ENCODE results near the gene IDE. TPM values are rescaled to one million over a fixed set of nuclear protein-coding genes. Genes with fewer than 3 reads are reported as not detected.

Gene IDE
- total and polyA plus RNA-seq, 2 of the 4 experiments (the other 2 are of a cell fraction), result 9.3 to 27.4 TPM

DNA sequence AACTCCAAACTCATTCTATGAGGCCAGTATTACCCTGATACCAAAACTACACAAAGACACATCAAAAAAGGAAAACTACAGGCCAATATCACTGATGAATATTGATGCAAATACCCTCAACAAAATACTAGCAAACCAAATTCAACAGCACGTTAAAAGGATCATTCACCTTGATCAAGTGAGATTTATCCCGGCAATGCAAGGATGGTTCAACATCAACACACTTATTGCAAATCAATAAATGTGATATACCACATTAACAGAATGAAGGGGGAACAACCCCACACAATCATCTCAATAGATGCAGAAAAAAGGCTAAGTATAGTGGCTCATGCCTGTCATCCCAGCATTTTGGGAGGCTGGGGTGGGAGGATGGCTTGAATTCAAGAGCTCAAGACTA, 19.9 kb downstream of the IDE start:
- no peak overlapping the region for H3K18ac ChIP-seq (ENCODE audit: low read depth, low read length)
- TF ChIP-seq, protein P1, sequence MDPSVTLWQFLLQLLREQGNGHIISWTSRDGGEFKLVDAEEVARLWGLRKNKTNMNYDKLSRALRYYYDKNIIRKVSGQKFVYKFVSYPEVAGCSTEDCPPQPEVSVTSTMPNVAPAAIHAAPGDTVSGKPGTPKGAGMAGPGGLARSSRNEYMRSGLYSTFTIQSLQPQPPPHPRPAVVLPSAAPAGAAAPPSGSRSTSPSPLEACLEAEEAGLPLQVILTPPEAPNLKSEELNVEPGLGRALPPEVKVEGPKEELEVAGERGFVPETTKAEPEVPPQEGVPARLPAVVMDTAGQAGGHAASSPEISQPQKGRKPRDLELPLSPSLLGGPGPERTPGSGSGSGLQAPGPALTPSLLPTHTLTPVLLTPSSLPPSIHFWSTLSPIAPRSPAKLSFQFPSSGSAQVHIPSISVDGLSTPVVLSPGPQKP (IDR thresholded peaks at IDR 0.05; ENCODE audit: borderline replicate concordance, low read depth, low read length), result no peak
- TF ChIP-seq CEBPB (IDR thresholded peaks at IDR 0.05; ENCODE audit: low read depth, low read length) (no peak), POLR2A (IDR thresholded peaks at IDR 0.05; ENCODE audit: low read depth, low read length) (no peak), CHD1 (IDR thresholded peaks at IDR 0.05; ENCODE audit: low read depth, low read length) (no peak)
- TF ChIP-seq, protein P2, sequence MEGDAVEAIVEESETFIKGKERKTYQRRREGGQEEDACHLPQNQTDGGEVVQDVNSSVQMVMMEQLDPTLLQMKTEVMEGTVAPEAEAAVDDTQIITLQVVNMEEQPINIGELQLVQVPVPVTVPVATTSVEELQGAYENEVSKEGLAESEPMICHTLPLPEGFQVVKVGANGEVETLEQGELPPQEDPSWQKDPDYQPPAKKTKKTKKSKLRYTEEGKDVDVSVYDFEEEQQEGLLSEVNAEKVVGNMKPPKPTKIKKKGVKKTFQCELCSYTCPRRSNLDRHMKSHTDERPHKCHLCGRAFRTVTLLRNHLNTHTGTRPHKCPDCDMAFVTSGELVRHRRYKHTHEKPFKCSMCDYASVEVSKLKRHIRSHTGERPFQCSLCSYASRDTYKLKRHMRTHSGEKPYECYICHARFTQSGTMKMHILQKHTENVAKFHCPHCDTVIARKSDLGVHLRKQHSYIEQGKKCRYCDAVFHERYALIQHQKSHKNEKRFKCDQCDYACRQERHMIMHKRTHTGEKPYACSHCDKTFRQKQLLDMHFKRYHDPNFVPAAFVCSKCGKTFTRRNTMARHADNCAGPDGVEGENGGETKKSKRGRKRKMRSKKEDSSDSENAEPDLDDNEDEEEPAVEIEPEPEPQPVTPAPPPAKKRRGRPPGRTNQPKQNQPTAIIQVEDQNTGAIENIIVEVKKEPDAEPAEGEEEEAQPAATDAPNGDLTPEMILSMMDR (conservative IDR thresholded peaks at IDR 0.05; ENCODE audit: low read depth, low read length), result no peak
- no peak overlapping the region for H3K27ac ChIP-seq (ENCODE audit: insufficient read depth, low read length)
- H3K56ac ChIP-seq (ENCODE audit: extremely low read depth, insufficient read depth, low read length), result no peak overlapping the region
- H2AK9ac ChIP-seq (replicated peaks; ENCODE audit: low read depth, low read length, poor library complexity), result no peak overlapping the region
- H2BK120ac ChIP-seq (ENCODE audit: low read depth, low read length), result no peak overlapping the region
- ATAC-seq (ENCODE audit: low read depth) (no peak), DNase-seq (no peak)
- no peak overlapping the region for H2BK20ac ChIP-seq (ENCODE audit: low read depth, low read length)
- no peak overlapping the region for H2AFZ ChIP-seq (replicated peaks; ENCODE audit: low read length, poor library complexity)
- dilution Hi-C loops (cut with HindIII; ENCODE audit: low sequenced_read_pairs, unreplicated experiment), result no loop called here
- no peak overlapping the region for H3K4me3 ChIP-seq (ENCODE audit: insufficient read depth, low read depth, low read length)
- intact Hi-C loops (cut with micrococcal nuclease), result no loop called here
- no TSS peak for BruUV-seq (replicated peaks)
- WGBS, 2 experiments (ENCODE audit: extremely low coverage in 2 of 2, insufficient read length in 1 of 2), result no CpG with 5 or more reads among the region's 2 CpGs
- no peak overlapping the region for H3K4me2 ChIP-seq (ENCODE audit: low read depth, low read length)
- H4K20me1 ChIP-seq (ENCODE audit: insufficient read depth, low read length), result no peaks in the 10 kb centered on the region; the same call in 1 of the 2 replicates
- H3K4ac ChIP-seq (ENCODE audit: low read depth, low read length), result no peak overlapping the region
- H3K79me1 ChIP-seq (ENCODE audit: low read depth in 1 of 2, low read length in 2 of 2), result peaks cover 11 to 23% of the 10 kb centered on the region in 2 experiments
- CTCF ChIA-PET, result no interaction called here
- no peak overlapping the region for H3K9ac ChIP-seq (ENCODE audit: low read depth, low read length)
- H2BK5ac ChIP-seq (ENCODE audit: low read depth, low read length, poor library complexity, severe bottlenecking), result no peak overlapping the region
- H3K27me3 ChIP-seq (ENCODE audit: control insufficient read depth, insufficient read depth, low read length), result no peaks in the 10 kb centered on the region
- in situ Hi-C loops (cut with MboI; ENCODE audit: low sequenced_read_pairs), result no loop called here
- H3K4me1 ChIP-seq (ENCODE audit: control insufficient read depth, insufficient read depth, low read length), result no peaks in the 10 kb centered on the region
- no peak overlapping the region for H4K8ac ChIP-seq (ENCODE audit: low read depth in 2 of 2, low read length in 2 of 2)
- H3K36me3 ChIP-seq (ENCODE audit: control insufficient read depth, insufficient read depth, low read length), result peaks cover 16% of the 10 kb centered on the region
- peaks cover 5% of the 10 kb centered on the region for H3K9me3 ChIP-seq (ENCODE audit: control insufficient read depth, insufficient read depth, low read length)
- no peak overlapping the region for H4K5ac ChIP-seq (ENCODE audit: low read depth, low read length)
- no peak overlapping the region for H2BK15ac ChIP-seq (ENCODE audit: low read depth, low read length)
- POLR2A ChIA-PET (ENCODE audit: unreplicated experiment), result no interaction called here
- no peak overlapping the region for H4K91ac ChIP-seq (ENCODE audit: insufficient read depth, low read depth, low read length)
- no peaks in the 10 kb centered on the region for H3K9me1 ChIP-seq (ENCODE audit: insufficient read depth, low read length)
- H2AK5ac ChIP-seq (ENCODE audit: low read depth, low read length), result no peak overlapping the region
- no peak overlapping the region for H3K14ac ChIP-seq (replicated peaks; ENCODE audit: low read depth, low read length)
- no peak overlapping the region for H3K23ac ChIP-seq (ENCODE audit: low read depth, low read length)
